ENCODE results near the gene MICU1.

- TF ChIP-seq YY1 (IDR thresholded peaks at IDR 0.05; ENCODE audit: insufficient read depth, insufficient read length): no peak
- no peak for TF ChIP-seq SUZ12 (IDR thresholded peaks at IDR 0.05; ENCODE audit: extremely low read depth, insufficient read depth, insufficient read length)
- no peak for TF ChIP-seq ZNF274 (IDR thresholded peaks at IDR 0.05; ENCODE audit: low read depth, low read length)
Measured at GRCh38 chr10:72659694-72660093, 33.8 kb upstream of the MICU1 start.

All from NT2/D1 (cell line).